T-helper 1 cell treated with Interleukin-12 subunit alpha and Interleukin-12 subunit beta and Interleukin-4 antibody, amounts not matched to agents 30 μg/mL and 1 μg/mL, for 36 hours (primary cell): ENCODE results near the gene RALGAPA2.
A peak's percentile ranks its signal among the peaks of the same experiment; 100 is the strongest.

Experiments
- H3K27ac Mint-ChIP-seq: one replicate; pipeline ENCODE4 v1.8.0; 2021; ENCODE audit warnings: mild to moderate bottlenecking, mixed read lengths
- H3K27me3 Mint-ChIP-seq: one replicate; pipeline ENCODE4 v1.8.0; 2021; ENCODE audit warnings: low read depth, mixed read lengths
- H3K36me3 Mint-ChIP-seq: one replicate; pipeline ENCODE4 v1.8.0; 2021; ENCODE audit warnings: low read depth, mixed read lengths
- H3K4me1 Mint-ChIP-seq: one replicate; pipeline ENCODE4 v1.8.0; 2021; ENCODE audit warnings: low read depth, mixed read lengths
- H3K4me3 Mint-ChIP-seq: one replicate; pipeline ENCODE4 v1.8.0; 2021; ENCODE audit warnings: mild to moderate bottlenecking, moderate library complexity, mixed read lengths
- H3K9me3 Mint-ChIP-seq: one replicate; pipeline ENCODE4 v1.8.0; 2021; ENCODE audit warnings: mixed read lengths

RALGAPA2 gene

DNA sequence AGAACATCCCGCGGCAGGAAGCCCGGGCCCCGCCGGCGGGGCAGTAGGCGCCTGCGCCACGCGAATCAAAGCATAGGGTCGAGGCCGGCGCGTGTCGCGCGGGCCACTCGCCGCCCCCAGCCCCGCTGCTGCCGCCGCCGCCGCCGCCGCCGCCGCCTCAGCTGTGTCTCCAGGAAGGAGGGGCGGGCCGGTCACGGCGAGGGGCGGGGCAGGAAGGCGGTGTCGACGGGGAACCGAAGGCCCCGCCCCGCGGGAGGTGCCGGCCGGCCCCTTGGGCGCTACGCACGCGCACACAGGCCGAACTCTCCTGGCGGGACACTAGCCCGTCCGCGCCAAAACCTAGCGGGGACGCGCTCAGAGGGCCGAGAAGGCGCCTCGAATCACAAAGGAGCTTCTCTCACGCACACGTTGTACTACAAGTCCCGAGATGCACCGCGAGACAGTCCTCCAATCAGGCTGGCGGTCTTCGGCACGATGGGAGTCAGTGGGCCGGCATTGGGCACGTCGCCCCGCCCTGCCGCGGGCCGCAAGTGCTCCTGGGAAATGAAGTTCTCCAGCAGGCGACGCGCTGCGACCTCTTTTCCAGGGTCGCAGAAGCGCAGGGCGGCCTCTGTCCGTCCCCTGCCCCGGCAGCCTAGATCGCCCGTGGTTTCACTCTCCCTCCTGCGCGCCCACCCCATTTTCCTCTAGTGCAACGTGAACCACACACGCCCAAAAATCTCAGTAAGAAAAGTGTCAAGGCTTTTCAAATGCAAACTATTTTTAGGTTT is at the start of gene RALGAPA2:
Gene RALGAPA2 (minus strand): TSS at position 171 of the 770 bp plus-strand sequence. CDS start 164 bp downstream, at position 7.
- Mint-ChIP-seq H3K4me3 (peak within 1 kb of the TSS; percentile 95), H3K27ac (peak within 1 kb of the TSS; percentile 96), H3K27me3 (no peaks in the 10 kb centered on the region), H3K4me1 (peaks cover 23% of the 10 kb centered on the region), H3K36me3 (peaks cover 4% of the 10 kb centered on the region), H3K9me3 (no peaks in the 10 kb centered on the region)

DNA sequence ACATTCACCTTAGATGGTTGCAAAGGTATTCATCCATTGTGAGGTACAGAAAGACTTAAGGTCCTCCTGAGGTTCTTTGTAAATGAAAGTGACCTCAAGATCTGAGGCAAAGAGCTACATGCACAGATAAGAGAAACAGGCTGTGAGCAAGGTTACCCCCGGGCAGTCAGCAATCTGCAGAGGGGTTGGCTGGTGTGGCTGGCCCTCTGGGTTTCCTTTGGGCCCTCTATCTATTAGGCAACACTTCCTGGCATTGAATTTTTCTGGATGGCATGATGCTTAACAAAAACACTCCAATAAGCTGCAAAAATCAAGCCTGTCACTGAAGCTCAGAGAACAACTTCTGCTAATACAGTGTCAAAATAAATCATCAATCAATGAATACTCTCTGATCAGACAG is 48.9 kb upstream of the RALGAPA2 start:
- H3K9me3 Mint-ChIP-seq: no peaks in the 10 kb centered on the region
- H3K27ac Mint-ChIP-seq: no peak overlapping the region
- H3K4me3 Mint-ChIP-seq: no peak overlapping the region
- no peaks in the 10 kb centered on the region for H3K36me3 Mint-ChIP-seq
- peaks cover 25% of the 10 kb centered on the region for H3K27me3 Mint-ChIP-seq
- H3K4me1 Mint-ChIP-seq: no peaks in the 10 kb centered on the region

DNA sequence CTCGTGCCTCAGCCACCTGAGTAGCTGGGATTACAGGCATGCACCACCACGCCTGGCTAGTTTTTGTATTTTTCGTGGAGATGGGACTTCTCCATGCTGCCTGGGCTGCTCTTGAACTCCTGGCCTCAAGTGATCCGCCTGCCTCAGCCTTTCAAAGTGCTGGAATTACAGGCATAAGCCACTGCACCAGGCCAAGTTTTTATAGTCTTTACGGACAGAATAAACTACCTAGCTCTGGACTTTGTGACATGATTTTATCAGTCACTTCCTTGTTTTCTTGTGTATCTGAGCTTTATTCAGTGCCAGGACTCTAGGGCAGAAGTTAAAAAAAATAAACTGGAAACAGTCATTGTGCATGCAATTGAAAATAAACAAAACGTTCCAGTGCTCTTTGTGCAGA is 46.7 kb upstream of the RALGAPA2 start:
- Mint-ChIP-seq H3K4me1 (peaks cover 2% of the 10 kb centered on the region), H3K27ac (no peak overlapping the region), H3K36me3 (no peaks in the 10 kb centered on the region), H3K9me3 (no peaks in the 10 kb centered on the region), H3K27me3 (peaks cover 17% of the 10 kb centered on the region), H3K4me3 (no peak overlapping the region)

DNA sequence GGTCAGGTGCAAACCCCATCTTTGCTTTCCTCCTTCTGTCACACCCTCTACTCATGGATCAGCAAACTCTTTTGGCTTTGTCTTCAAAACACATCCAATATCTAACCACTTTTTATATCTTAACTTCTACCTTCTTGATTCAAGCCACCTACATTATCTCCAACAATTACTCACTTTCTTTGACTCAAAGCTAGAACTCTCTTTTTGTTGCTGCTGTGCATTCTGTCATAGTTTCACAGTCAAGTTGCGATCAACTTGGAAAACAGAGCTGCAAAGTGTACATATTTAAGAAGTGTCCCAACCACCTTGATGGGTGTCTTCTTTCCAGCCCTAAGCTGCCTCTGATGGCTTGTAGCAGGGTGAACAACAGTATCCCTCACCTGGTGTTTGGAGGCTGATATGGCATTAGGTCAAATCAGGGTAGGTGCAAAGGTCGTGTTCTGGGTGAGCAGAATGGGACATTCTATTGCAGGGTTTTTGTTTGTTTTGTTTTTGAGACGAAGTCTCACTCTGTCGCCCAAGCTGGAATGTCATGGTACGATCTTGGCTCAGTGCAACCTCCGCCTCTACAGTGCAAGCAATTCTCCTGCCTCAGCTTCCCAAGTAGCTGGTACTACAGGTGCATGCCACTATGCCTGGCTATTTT is 43.4 kb upstream of the RALGAPA2 start:
- Mint-ChIP-seq H3K36me3 (no peaks in the 10 kb centered on the region), H3K4me1 (peaks cover 2% of the 10 kb centered on the region), H3K4me3 (no peak overlapping the region), H3K27ac (no peak overlapping the region), H3K27me3 (peaks cover 9% of the 10 kb centered on the region), H3K9me3 (no peaks in the 10 kb centered on the region)

DNA sequence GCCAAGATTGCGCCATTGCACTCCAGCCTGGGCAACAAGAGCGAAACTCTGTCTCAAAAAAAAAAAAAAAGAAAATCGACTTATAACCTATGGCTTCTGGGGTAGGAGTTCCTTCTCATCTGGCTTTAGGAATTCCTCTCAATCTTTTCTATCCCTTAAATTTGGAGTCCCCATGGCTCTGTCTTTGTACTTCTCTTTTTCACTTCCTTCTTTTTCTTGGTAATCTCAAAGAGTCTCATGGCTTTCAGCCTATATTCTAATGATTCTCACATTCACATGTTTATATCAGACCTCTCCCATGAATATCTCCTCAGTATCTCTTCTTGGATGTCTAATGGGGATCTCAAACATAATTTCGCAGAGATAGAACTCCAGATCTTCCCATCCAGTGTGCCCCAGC is 42.8 kb upstream of the RALGAPA2 start:
- Mint-ChIP-seq H3K9me3 (no peaks in the 10 kb centered on the region), H3K36me3 (no peaks in the 10 kb centered on the region), H3K4me1 (peaks cover 2% of the 10 kb centered on the region), H3K27me3 (peaks cover 6% of the 10 kb centered on the region), H3K27ac (no peak overlapping the region), H3K4me3 (no peak overlapping the region)

DNA sequence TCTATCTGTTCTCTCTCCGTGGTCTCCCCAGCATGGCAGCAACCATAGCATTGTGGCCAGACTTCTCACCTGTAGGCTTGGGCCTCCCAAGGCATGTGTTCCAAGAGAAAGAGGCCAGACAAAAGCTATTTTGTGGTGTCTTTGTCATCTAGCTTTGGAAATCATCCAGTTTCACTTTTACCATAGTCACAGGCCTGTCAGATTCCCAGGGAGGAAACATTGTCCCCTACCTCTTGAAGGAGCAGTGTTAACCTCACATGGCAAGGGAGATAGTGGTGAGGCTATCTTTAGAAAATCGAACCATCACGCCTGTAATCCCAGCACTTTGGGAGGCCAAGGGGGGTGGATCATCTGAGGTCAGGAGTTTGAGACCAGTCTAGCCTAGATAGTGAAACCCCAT is 42.3 kb upstream of the RALGAPA2 start:
- H3K36me3 Mint-ChIP-seq: no peaks in the 10 kb centered on the region
- H3K27ac Mint-ChIP-seq: no peak overlapping the region
- no peaks in the 10 kb centered on the region for H3K9me3 Mint-ChIP-seq
- H3K27me3 Mint-ChIP-seq: peaks cover 6% of the 10 kb centered on the region
- H3K4me1 Mint-ChIP-seq: peaks cover 2% of the 10 kb centered on the region
- no peak overlapping the region for H3K4me3 Mint-ChIP-seq

DNA sequence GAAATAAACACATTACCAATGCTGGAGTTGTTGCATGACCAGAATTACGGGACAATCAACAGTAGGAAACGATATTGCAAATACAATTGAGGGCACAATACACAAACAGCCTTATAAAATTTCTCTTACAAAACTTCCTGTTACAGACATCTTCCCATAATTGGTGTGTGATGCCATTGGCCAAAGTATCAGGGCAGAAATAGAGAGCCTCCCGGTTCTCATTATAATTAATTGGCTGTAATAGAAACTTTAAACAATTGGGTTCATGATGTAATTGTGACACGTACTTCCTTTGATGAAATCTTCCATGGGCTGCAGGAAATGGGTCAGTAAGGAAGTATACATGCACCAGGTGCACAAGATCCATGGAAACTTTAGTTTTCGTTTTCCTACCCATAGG is 40.3 kb upstream of the RALGAPA2 start:
- Mint-ChIP-seq H3K4me1 (peaks cover 2% of the 10 kb centered on the region), H3K9me3 (peaks cover 6% of the 10 kb centered on the region), H3K4me3 (no peak overlapping the region), H3K27ac (no peak overlapping the region), H3K27me3 (peaks cover 6% of the 10 kb centered on the region), H3K36me3 (no peaks in the 10 kb centered on the region)

DNA sequence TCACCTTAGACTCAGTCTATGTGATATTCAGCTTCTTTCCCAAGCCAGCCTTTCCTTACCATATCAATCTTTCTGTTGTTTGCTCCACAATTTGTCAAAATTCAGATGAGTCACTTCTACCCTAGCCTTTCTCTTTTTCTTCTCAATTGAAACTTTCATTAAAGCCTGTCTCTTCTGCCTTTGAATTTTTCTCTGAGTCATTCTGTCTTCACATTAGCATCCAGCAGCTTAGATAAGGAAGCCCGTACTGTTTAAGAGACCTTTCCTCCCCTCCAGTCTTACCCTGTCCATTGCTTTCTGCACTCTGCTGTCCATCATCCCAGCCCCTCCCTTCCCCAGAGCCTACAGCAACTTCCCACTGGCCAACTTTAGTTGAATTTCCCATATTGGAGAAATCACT is 34.9 kb upstream of the RALGAPA2 start:
- Mint-ChIP-seq H3K9me3 (peaks cover 6% of the 10 kb centered on the region), H3K4me3 (no peak overlapping the region), H3K27ac (no peak overlapping the region), H3K27me3 (no peaks in the 10 kb centered on the region), H3K4me1 (no peaks in the 10 kb centered on the region), H3K36me3 (no peaks in the 10 kb centered on the region)

DNA sequence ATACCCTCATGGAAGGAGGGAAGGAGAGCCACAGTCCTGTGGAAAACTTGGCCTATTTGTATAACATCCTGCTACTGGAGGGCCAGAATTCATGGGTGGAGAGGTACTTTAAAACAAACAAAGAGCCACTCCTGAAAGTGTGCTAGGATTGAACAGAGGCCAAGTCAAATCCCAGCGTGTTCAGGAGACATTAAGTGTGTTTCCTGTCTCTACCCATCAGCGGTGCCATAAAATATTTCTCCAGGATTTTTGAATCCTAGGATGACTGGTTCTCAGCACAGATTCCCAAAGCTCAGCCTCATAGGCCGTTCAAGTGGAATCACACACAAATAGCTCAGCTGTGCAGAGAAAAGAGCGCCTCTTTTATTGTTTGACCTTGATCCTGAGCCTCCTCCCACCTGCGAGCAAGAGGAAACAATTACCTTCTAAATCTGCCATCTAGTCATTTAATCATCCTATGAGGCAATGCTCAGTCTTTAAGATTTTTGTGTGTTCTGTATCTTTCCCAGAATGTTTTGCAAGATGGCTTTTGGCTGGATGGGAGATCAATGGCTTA is 31.8 kb upstream of the RALGAPA2 start:
- H3K4me1 Mint-ChIP-seq: no peaks in the 10 kb centered on the region
- no peak overlapping the region for H3K4me3 Mint-ChIP-seq
- no peak overlapping the region for H3K27ac Mint-ChIP-seq
- no peaks in the 10 kb centered on the region for H3K36me3 Mint-ChIP-seq
- H3K27me3 Mint-ChIP-seq: no peaks in the 10 kb centered on the region
- H3K9me3 Mint-ChIP-seq: peaks cover 6% of the 10 kb centered on the region

DNA sequence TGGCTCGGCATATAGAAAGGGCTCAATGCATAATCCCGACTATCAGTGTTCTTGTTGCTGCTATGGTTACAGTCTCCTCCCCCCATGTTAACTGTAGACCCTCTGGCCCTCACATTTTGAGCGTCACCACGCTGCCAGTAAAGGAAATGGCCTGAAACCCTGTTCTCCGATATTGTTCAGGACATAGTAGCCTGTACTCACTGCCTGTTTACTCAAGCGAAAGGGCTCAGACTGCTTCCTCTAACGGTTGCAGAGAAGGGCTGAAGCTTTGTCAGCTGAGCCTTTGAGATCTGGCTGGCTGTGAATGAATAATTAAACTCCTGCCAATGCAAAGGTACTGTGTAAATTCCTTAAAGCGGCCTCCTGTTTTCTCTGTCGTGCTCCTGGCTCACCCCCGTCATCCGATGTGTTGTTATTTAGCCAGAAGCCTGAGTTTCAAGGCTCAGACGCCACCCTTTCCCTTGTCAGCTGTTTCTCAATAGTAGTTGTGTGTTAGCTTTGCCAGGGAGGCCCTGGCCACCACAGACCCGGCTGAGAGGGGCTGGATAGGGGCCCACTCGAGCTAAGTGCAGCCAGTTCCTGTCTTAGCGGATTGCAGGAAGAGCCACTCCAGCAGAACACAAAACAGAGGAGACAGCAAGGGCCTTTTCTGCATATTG is 31.2 kb upstream of the RALGAPA2 start:
- Mint-ChIP-seq H3K36me3 (no peaks in the 10 kb centered on the region), H3K4me3 (no peak overlapping the region), H3K4me1 (no peaks in the 10 kb centered on the region), H3K27me3 (no peaks in the 10 kb centered on the region), H3K9me3 (no peaks in the 10 kb centered on the region), H3K27ac (no peak overlapping the region)

DNA sequence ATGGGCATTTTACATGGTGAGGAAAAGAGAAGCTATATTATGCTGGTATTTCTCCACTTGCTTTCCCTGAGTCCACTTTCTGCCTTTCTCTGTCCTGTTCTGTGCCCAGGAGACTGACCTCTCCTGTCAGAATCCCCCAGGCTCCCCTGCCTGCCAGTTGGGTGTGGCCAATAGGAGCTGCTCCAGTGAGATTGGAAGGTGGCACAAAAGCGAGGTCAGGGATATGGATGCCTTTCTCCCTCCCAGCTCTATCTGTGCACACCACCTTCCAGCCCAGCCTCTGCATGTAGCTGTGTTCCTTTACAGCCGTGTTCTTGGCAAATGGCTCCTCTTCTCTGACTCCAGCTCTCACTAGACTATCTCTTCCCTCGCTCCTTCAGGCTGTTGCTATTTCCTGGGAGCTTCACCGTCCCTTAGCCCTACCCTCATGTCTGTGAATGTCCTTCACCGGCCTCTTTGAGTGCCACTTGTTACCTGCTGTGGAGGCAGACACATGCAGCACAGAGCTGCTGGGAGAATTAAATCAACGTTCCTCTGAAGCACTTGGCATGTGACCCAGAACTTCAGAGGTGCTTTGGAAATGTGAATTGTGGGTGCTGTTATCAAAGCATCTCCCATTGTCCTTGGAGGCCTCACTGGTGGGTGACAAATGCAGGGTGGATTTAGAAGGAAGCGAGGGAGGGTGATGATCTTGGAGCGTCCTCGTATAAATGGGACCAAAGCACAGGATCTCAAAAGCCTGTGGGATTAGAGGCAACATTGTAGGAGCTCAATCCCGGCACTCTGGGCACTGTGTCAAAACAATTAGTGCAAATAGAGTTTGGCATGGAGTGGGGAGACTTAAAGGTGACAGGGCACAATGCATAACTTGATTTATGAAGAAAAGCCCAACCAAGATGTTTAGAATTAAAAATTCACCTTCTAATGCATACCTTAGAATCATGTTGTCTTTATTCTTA is 28.9 kb upstream of the RALGAPA2 start:
- no peaks in the 10 kb centered on the region for H3K4me1 Mint-ChIP-seq
- H3K36me3 Mint-ChIP-seq: no peaks in the 10 kb centered on the region
- H3K9me3 Mint-ChIP-seq: no peaks in the 10 kb centered on the region
- H3K27ac Mint-ChIP-seq: no peak overlapping the region
- no peak overlapping the region for H3K4me3 Mint-ChIP-seq
- H3K27me3 Mint-ChIP-seq: no peaks in the 10 kb centered on the region

DNA sequence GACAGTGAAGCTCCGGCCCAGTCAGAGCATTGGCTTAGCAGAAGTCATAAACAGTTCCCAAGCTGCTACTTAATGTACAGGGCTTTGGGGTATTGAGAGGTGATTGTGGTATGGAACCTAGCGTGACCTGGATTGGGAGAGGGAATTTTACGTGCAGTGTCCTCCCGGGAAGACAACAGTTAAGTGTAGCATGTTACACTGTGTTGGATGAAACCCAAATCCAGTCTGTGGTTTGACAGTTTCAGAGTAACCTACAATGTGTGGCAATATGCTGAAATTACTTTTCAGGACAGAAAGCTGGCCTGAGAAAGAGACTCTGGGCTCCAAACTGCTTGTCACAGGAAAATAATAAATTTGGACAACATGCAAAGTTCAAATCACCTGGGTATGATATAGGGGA is 28.1 kb upstream of the RALGAPA2 start:
- Mint-ChIP-seq H3K4me3 (no peak overlapping the region), H3K9me3 (no peaks in the 10 kb centered on the region), H3K4me1 (no peaks in the 10 kb centered on the region), H3K27me3 (no peaks in the 10 kb centered on the region), H3K36me3 (no peaks in the 10 kb centered on the region), H3K27ac (no peak overlapping the region)

DNA sequence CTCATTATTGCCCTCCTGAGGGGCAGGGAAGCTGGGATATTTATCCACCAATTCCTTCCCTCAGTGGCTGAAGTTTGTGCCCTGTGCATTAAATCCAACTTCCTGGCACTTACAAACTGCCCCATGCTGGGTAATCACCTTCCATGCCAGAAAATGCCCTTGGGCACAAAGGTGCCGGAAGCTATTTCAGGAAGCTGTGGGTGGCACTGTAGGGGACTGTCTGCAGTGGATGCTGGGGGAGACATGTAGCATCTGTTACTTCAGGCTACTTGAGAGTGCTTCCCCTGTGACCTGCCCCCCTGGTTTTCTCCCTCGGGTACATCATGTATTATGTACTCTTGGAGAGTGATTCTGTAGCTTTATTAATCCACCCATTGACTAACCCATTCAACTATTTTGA is 24.7 kb upstream of the RALGAPA2 start:
- Mint-ChIP-seq H3K27ac (no peak overlapping the region), H3K4me1 (peaks cover 11% of the 10 kb centered on the region), H3K9me3 (no peaks in the 10 kb centered on the region), H3K36me3 (no peaks in the 10 kb centered on the region), H3K27me3 (no peaks in the 10 kb centered on the region), H3K4me3 (no peak overlapping the region)

DNA sequence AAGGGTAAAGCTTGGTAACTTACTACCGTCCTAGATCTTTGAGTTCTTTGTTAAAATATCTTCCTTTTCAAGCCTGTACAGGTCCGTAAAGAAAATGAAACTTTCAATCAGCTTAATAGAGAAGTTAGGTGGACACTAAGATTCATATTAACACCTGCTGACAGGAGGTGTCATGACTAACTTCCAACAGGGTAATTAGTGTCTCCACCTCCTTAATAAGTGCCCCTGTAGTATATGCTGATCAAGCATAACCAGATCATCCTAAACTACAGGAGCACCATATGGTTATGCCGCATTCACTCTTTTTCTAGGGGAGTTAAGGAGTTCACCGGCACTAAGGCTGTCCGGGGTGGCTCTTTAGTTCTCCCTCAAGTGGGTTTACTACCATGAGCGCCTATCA is 23.9 kb upstream of the RALGAPA2 start:
- no peak overlapping the region for H3K27ac Mint-ChIP-seq
- H3K27me3 Mint-ChIP-seq: no peaks in the 10 kb centered on the region
- H3K36me3 Mint-ChIP-seq: no peaks in the 10 kb centered on the region
- H3K4me1 Mint-ChIP-seq: peaks cover 11% of the 10 kb centered on the region
- H3K9me3 Mint-ChIP-seq: no peaks in the 10 kb centered on the region
- no peak overlapping the region for H3K4me3 Mint-ChIP-seq
